ENCODE measurements around the gene LIN28B.

DNA sequence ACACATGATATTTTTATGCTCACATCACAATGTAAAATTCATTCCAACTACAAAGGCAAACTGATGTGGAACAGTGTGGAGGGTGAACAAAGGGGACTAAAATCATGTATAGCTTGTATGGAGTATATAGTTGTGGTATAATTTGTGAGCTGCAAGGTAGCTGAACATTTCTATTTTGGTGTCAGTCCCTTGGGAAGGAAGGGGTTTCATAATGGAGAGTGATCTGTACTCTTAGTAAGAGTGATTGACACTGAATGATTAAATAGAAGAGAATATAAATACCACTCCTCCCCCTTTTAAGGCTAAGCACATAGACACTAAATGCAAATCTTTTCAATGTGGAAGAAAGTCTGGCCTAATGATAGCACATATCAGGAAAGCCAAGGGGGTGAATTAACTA is 118.3 kb downstream of the LIN28B start:
- TF ChIP-seq, protein P1, sequence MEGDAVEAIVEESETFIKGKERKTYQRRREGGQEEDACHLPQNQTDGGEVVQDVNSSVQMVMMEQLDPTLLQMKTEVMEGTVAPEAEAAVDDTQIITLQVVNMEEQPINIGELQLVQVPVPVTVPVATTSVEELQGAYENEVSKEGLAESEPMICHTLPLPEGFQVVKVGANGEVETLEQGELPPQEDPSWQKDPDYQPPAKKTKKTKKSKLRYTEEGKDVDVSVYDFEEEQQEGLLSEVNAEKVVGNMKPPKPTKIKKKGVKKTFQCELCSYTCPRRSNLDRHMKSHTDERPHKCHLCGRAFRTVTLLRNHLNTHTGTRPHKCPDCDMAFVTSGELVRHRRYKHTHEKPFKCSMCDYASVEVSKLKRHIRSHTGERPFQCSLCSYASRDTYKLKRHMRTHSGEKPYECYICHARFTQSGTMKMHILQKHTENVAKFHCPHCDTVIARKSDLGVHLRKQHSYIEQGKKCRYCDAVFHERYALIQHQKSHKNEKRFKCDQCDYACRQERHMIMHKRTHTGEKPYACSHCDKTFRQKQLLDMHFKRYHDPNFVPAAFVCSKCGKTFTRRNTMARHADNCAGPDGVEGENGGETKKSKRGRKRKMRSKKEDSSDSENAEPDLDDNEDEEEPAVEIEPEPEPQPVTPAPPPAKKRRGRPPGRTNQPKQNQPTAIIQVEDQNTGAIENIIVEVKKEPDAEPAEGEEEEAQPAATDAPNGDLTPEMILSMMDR (IDR thresholded peaks at IDR 0.05), result no peak
- TF ChIP-seq EP300 (IDR thresholded peaks at IDR 0.05), result no peak
- TF ChIP-seq POLR2A (IDR thresholded peaks at IDR 0.05), result no peak
- no peak for TF ChIP-seq POLR2AphosphoS5 (IDR thresholded peaks at IDR 0.05)
